GM12872 (cell line): ENCODE results near the gene GBE1.

Experiments
- CTCF ChIP-seq: IDR thresholded peaks from 3 replicates; pipeline ENCODE4 v1.5.1; 2011; ENCODE audit warnings: low read depth, mild to moderate bottlenecking, low read length, moderate library complexity; ENCODE audit not compliant: insufficient read depth

The GBE1 gene

DNA sequence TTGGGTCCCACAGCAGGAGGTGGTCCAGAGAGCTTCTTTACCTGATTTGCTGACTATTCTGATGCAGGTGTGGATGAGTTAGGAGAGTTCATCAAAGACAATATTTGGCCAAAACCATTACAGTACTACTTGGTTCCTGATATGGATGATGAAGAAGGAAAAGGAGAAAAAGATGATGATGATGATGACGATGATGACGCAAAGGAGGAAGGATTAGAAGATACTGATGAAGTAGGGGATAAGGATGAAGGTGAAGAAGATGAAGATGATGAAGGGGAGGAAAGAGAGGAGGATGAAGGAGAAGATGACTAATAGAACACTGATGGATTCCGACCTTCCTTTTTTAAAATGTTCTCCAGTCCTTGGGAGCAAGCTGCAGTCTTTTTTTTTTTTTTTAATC lies 148.7 kb downstream of the GBE1 start:
- no peak for TF ChIP-seq CTCF

GRCh38 chr3:81602781-81603180 lies 158.7 kb downstream of the GBE1 start:
- TF ChIP-seq CTCF: no peak

GRCh38 chr3:81601707-81602305 lies 159.6 kb downstream of the GBE1 start:
- no peak for TF ChIP-seq CTCF

DNA sequence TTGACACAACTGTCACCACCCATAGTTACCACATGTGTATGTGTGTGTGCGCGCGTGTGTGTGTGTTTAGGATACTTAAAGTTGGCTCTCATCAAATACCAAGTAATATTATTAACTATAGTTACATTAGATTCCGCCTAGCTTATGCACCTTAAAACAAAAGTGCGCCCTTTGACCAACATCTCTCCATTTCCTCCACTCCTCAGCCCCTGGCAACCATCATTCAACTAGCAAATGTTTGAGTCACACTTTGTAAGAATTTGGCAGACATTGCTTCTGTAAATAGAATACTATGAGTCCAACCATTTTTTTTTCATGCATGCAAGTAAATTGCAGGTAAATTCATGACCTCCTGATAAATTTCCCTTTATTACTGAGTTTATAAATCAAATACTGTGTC lies 169.3 kb downstream of the GBE1 start:
- no peak for TF ChIP-seq CTCF

GRCh38 chr3:81585937-81586336 lies 175.5 kb downstream of the GBE1 start:
- TF ChIP-seq CTCF: no peak

GRCh38 chr3:81585056-81585455 lies 176.4 kb downstream of the GBE1 start:
- TF ChIP-seq CTCF: no peak

- TF ChIP-seq CTCF: peak; percentile 75
These were observed 179.4 kb downstream of the GBE1 start for GRCh38 chr3:81581966-81582599.
